CD14-positive monocyte (primary cell): ENCODE results near the gene MMRN2. TPM values are rescaled to one million over a fixed set of nuclear protein-coding genes. Genes with fewer than 3 reads are reported as not detected.
A peak's percentile ranks its signal among the peaks of the same experiment; 100 is the strongest.

ENCODE experiments used
- DNase-seq, 3 donors: peaks; one replicate each; pipeline ENCODE4 v3.0.0-alpha.2; 2011 to 2022
- H2AFZ ChIP-seq: 2 replicates; pipeline ENCODE4 v1.6.0; 2012; ENCODE audit warnings: mild to moderate bottlenecking, low read depth, low read length, inconsistent platforms; ENCODE audit not compliant: insufficient read depth, poor library complexity, severe bottlenecking
- H3K27ac ChIP-seq, 2 donors: 1 replicate in 1 of 2; 2 replicates in 1 of 2; pipeline ENCODE4 v1.5.1; 2012 to 2013; ENCODE audit warnings: low read length in 2 of 2, control low read depth in 1 of 2, inconsistent platforms in 1 of 2, low read depth in 1 of 2, mild to moderate bottlenecking in 1 of 2
- H3K27me3 ChIP-seq, 2 donors: one replicate each; pipeline versions ENCODE4 v1.6.0 to v1.6.1; 2011 to 2013; ENCODE audit warnings: low read length in 2 of 2; ENCODE audit not compliant: control insufficient read depth in 2 of 2, insufficient read depth in 2 of 2
- H3K36me3 ChIP-seq, 2 donors: replicated peaks in 1 of 2; 1 replicate in 1 of 2; 2 replicates in 1 of 2; pipeline versions ENCODE4 v1.5.1 to v1.6.1; 2012 to 2013; ENCODE audit warnings: low read length in 2 of 2, control low read depth in 1 of 2, inconsistent platforms in 1 of 2, mild to moderate bottlenecking in 1 of 2; ENCODE audit not compliant: insufficient read depth in 2 of 2, control insufficient read depth in 1 of 2
- H3K4me1 ChIP-seq, 2 donors: 1 replicate in 1 of 2; 2 replicates in 1 of 2; pipeline versions ENCODE4 v1.5.1 to v1.6.1; 2012 to 2013; ENCODE audit warnings: low read length in 2 of 2, control low read depth in 1 of 2, inconsistent platforms in 1 of 2, mild to moderate bottlenecking in 1 of 2, moderate library complexity in 1 of 2; ENCODE audit not compliant: insufficient read depth in 2 of 2, control insufficient read depth in 1 of 2
- H3K4me2 ChIP-seq: replicated peaks from 2 replicates; pipeline ENCODE3; 2012; ENCODE audit warnings: low read length, moderate library complexity, mild to moderate bottlenecking; ENCODE audit not compliant: poor library complexity, severe bottlenecking; ENCODE audit errors: extremely low read depth
- H3K4me3 ChIP-seq, 3 experiments: fragments of 200-600 bp in 1 of 3; sonication (generic) in 1 of 3; replicated peaks in 1 of 3; 1 replicate in 2 of 3; 2 replicates in 1 of 3; pipeline ENCODE4 v1.5.1; 2011 to 2013; ENCODE audit warnings: low read length in 3 of 3, mild to moderate bottlenecking in 3 of 3, control low read depth in 2 of 3, low read depth in 2 of 3, inconsistent platforms in 1 of 3, moderate library complexity in 1 of 3
- H3K79me2 ChIP-seq: 2 replicates; pipeline ENCODE4 v1.6.0; 2012; ENCODE audit warnings: mild to moderate bottlenecking, control low read depth, inconsistent platforms, low read length, moderate library complexity; ENCODE audit not compliant: insufficient read depth
- H3K9ac ChIP-seq: 2 replicates; pipeline ENCODE4 v1.6.0; 2017; ENCODE audit warnings: low read length, mild to moderate bottlenecking; ENCODE audit not compliant: insufficient read depth, poor library complexity, severe bottlenecking
- H3K9me3 ChIP-seq, 2 donors: replicated peaks in 1 of 2; 1 replicate in 1 of 2; 2 replicates in 1 of 2; pipeline versions ENCODE4 v1.5.1 to v1.6.1; 2012 to 2013; ENCODE audit warnings: low read length in 2 of 2, control low read depth in 1 of 2; ENCODE audit not compliant: control insufficient read depth in 1 of 2, insufficient read depth in 1 of 2
- H4K20me1 ChIP-seq: 2 replicates; pipeline ENCODE4 v1.6.0; 2012; ENCODE audit warnings: mild to moderate bottlenecking, low read length, control low read depth, moderate library complexity; ENCODE audit not compliant: insufficient read depth
- H3K27ac Mint-ChIP-seq, 7 donors: one replicate each; pipeline ENCODE4 v1.8.0; 2020; ENCODE audit warnings: mild to moderate bottlenecking in 7 of 7, mixed read lengths in 7 of 7, moderate library complexity in 6 of 7, inconsistent platforms in 2 of 7
- H3K27me3 Mint-ChIP-seq, 3 donors: one replicate each; pipeline ENCODE4 v1.8.0; 2021 to 2022; ENCODE audit warnings: low read depth in 3 of 3, mild to moderate bottlenecking in 3 of 3, mixed read lengths in 3 of 3, moderate library complexity in 3 of 3, inconsistent platforms in 1 of 3
- H3K36me3 Mint-ChIP-seq, 2 donors: one replicate each; pipeline ENCODE4 v1.8.0; 2020; ENCODE audit warnings: mixed read lengths in 2 of 2, inconsistent platforms in 1 of 2, mild to moderate bottlenecking in 1 of 2
- H3K4me1 Mint-ChIP-seq: one replicate; pipeline ENCODE4 v1.8.0; 2020; ENCODE audit warnings: mild to moderate bottlenecking, mixed read lengths
- H3K4me3 Mint-ChIP-seq, 2 donors: one replicate each; pipeline ENCODE4 v1.8.0; 2020; ENCODE audit warnings: mild to moderate bottlenecking in 2 of 2, mixed read lengths in 2 of 2, moderate library complexity in 1 of 2
- H3K9me3 Mint-ChIP-seq, 7 donors: one replicate each; pipeline ENCODE4 v1.8.0; 2020 to 2022; ENCODE audit warnings: mixed read lengths in 7 of 7, mild to moderate bottlenecking in 6 of 7, moderate library complexity in 6 of 7, inconsistent platforms in 2 of 7
- WGBS: methylation state at CpG from one replicate; pipeline ENCODE4 v1.1.5; 2013; ENCODE audit warnings: missing lambda C conversion rate; ENCODE audit not compliant: insufficient coverage; 5-methylcytosine and 5-hydroxymethylcytosine counted together
- intact Hi-C, 2 donors: fragments of 100-400 bp; cut with micrococcal nuclease; formaldehyde crosslinking; loops; one replicate each; pipeline versions ENCODE4 v1.15.0 to v1.15.1; 2023
- polyA plus RNA-seq, 3 donors: library from polyadenylated mRNA; depleted of rRNA in 1 of 3; unstranded in 2 of 3; stranded (reverse) in 1 of 3; fragments of 300-500 nt in 2 of 3; fragments of >200 nt in 1 of 3; fragmentation: Illumina TruSeq in 2 of 3; gene quantifications; 1 replicate in 2 of 3; 2 replicates in 1 of 3; pipeline ENCODE4 v1.2.3, GENCODE V29; 2012 to 2021
- TF ChIP-seq, protein P1 (sequence below): fragments of 200-600 bp; IDR thresholded peaks from one replicate; pipeline ENCODE4 v1.8.0; 2022; ENCODE audit warnings: antibody characterized with exemption, mild to moderate bottlenecking

MMRN2 gene
- polyA plus RNA-seq, 3 donors = 0.07 to 1.8 TPM; not detected in 1

DNA sequence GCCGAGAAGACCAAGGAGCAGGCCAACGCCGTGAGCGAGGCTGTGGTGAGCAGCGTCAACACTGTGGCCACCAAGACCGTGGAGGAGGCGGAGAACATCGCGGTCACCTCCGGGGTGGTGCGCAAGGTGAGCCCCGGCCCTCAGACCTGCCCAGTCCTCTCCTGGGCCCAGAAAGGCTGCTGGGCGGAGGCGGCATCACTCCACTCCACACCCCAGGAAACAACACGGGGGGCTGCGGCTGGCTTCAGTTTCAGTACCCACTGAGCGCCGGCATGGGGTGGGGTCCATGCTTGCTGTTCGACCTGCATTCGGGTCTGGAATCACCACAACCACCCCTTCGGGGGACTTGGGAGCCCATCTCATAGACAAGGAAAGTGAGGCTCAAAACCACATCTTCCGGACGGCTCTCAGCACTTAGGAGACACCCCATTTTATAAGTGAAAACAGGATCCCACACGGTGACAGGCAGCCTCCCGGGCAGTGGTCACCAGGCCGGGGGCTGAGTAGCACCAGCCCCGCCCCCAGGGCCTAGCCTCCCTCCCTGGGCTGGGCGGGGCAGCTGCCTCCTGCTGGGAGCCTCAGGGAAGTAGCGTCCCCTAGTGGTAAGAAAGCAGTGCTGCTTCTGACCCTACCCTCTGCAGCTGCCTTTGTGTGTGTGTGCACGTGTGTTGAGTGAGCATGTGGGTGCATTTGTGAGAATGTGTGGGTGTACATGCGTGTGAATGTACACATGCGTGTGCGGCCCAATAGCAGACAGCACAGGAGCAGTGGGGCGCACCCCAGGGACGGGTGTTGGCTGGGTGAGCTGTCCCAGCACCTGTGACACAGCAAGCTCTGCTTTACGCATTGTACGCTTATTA is 2.8 kb upstream of the MMRN2 start:
- no peak overlapping the region for H3K4me3 ChIP-seq
- no peak overlapping the region for H3K4me3 Mint-ChIP-seq
- peaks cover 1 to 12% (median 5%) of the 10 kb centered on the region in 3 donors for H3K27me3 Mint-ChIP-seq
- no peak overlapping the region for H3K9ac ChIP-seq
- H3K9me3 ChIP-seq = no peaks in the 10 kb centered on the region
- no peak overlapping the region for H2AFZ ChIP-seq
- H3K27ac Mint-ChIP-seq = no peak overlapping the region
- H3K4me1 ChIP-seq = peaks cover 36 to 47% of the 10 kb centered on the region in 2 donors
- no peak overlapping the region for H3K27ac ChIP-seq
- peaks cover 32% of the 10 kb centered on the region for H3K4me1 Mint-ChIP-seq
- no peaks in the 10 kb centered on the region for H3K27me3 ChIP-seq
- peak; percentile 40 to 60 (median 43) for DNase-seq
- H3K36me3 ChIP-seq = no peaks in the 10 kb centered on the region
- intact Hi-C loops = no loop called here
- no peak overlapping the region for H3K4me2 ChIP-seq
- H3K79me2 ChIP-seq = no peaks in the 10 kb centered on the region
- 89% methylated on average over 34 of the region's 37 CpGs for WGBS
- H3K9me3 Mint-ChIP-seq = peaks cover 0 to 2% (median 0%) of the 10 kb centered on the region in 7 donors
- no peaks in the 10 kb centered on the region for H3K36me3 Mint-ChIP-seq
- TF ChIP-seq, protein P1, sequence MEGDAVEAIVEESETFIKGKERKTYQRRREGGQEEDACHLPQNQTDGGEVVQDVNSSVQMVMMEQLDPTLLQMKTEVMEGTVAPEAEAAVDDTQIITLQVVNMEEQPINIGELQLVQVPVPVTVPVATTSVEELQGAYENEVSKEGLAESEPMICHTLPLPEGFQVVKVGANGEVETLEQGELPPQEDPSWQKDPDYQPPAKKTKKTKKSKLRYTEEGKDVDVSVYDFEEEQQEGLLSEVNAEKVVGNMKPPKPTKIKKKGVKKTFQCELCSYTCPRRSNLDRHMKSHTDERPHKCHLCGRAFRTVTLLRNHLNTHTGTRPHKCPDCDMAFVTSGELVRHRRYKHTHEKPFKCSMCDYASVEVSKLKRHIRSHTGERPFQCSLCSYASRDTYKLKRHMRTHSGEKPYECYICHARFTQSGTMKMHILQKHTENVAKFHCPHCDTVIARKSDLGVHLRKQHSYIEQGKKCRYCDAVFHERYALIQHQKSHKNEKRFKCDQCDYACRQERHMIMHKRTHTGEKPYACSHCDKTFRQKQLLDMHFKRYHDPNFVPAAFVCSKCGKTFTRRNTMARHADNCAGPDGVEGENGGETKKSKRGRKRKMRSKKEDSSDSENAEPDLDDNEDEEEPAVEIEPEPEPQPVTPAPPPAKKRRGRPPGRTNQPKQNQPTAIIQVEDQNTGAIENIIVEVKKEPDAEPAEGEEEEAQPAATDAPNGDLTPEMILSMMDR = peak; percentile 80
- no peaks in the 10 kb centered on the region for H4K20me1 ChIP-seq

DNA sequence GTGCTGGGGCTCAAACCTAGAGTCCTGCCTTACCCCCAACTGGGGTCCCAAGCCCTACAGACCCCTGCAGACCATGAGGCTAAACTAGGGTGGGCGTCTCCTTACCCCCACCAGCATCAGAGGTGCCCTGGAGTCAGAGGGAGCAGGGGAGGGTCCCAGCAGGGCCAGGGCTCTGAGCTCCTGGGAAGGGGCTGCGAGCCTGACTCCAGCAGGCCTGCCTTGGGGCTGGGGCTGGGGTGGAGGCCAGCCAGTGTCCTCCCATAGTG is 2.3 kb upstream of the MMRN2 start:
- H4K20me1 ChIP-seq = no peaks in the 10 kb centered on the region
- Mint-ChIP-seq H3K9me3 (peaks cover 0 to 5% (median 0%) of the 10 kb centered on the region in 7 donors), H3K4me3 (no peak overlapping the region), H3K36me3 (no peaks in the 10 kb centered on the region), H3K27ac (no peak overlapping the region), H3K4me1 (peaks cover 32% of the 10 kb centered on the region), H3K27me3 (peaks cover 1 to 8% (median 5%) of the 10 kb centered on the region in 3 donors)
- H3K27ac ChIP-seq = no peak overlapping the region
- DNase-seq = no peak
- no peak overlapping the region for H2AFZ ChIP-seq
- no peak overlapping the region for H3K9ac ChIP-seq
- no peaks in the 10 kb centered on the region for H3K9me3 ChIP-seq
- no peak overlapping the region for H3K4me2 ChIP-seq
- TF ChIP-seq, protein P1 = no peak
- no peaks in the 10 kb centered on the region for H3K36me3 ChIP-seq
- peaks cover 36 to 47% of the 10 kb centered on the region in 2 donors for H3K4me1 ChIP-seq
- WGBS = 82% methylated on average over 1 of the region's 2 CpGs
- H3K27me3 ChIP-seq = no peaks in the 10 kb centered on the region
- intact Hi-C loops = no loop called here
- no peaks in the 10 kb centered on the region for H3K79me2 ChIP-seq
- H3K4me3 ChIP-seq = no peak overlapping the region
